H1 (cell line): ENCODE data around the gene ITPR3. TPM values are rescaled to one million over a fixed set of nuclear protein-coding genes. Genes with fewer than 3 reads are reported as not detected.

Source experiments
- CTCF ChIA-PET: fragments of 300-600 bp; sonication (Branson Sonifier 250); formaldehyde crosslinking; loops from one replicate; lab custom pipeline; 2021; ENCODE audit not compliant: partially characterized antibody; lab: Charles Lee
- POLR2A ChIA-PET: fragments of 300-600 bp; sonication (Branson Sonifier 250); formaldehyde crosslinking; loops from one replicate; lab custom pipeline; 2021; ENCODE audit warnings: inconsistent platforms; ENCODE audit not compliant: partially characterized antibody; lab: Charles Lee
- DNase-seq, 2 experiments: peaks; one replicate each; pipeline versions ENCODE4 v3.0.0 to v3.0.0-alpha.2; 2010 to 2022; ENCODE audit warnings: low spot score in 2 of 2, low read depth in 1 of 2, mixed read lengths in 1 of 2
- FAIRE-seq: peaks from 2 replicates; lab custom pipeline; 2011; peaks lifted over from hg19 to GRCh38; lab: Jason Lieb, UNC
- H2AFZ ChIP-seq: 2 replicates; pipeline ENCODE4 v1.8.1; 2012; ENCODE audit warnings: low read length, inconsistent platforms
- H2AK5ac ChIP-seq: 2 replicates; pipeline ENCODE4 v1.6.1; 2013; ENCODE audit warnings: low read depth, low read length
- H2BK120ac ChIP-seq: replicated peaks from 2 replicates; pipeline ENCODE3; 2013; ENCODE audit warnings: low read depth, low read length, inconsistent platforms
- H2BK12ac ChIP-seq: 2 replicates; pipeline ENCODE4 v1.6.1; 2013; ENCODE audit warnings: low read depth, low read length
- H2BK15ac ChIP-seq: 2 replicates; pipeline ENCODE4 v1.6.1; 2013; ENCODE audit warnings: low read length
- H2BK20ac ChIP-seq: 2 replicates; pipeline ENCODE4 v1.6.1; 2013; ENCODE audit warnings: low read length
- H2BK5ac ChIP-seq: 2 replicates; pipeline ENCODE4 v1.6.1; 2013; ENCODE audit warnings: low read depth, low read length
- H3K14ac ChIP-seq: 2 replicates; pipeline ENCODE4 v1.6.1; 2013; ENCODE audit warnings: inconsistent platforms; ENCODE audit not compliant: insufficient read length
- H3K18ac ChIP-seq: 2 replicates; pipeline ENCODE4 v1.6.1; 2013; ENCODE audit warnings: low read length; ENCODE audit errors: extremely low read depth
- H3K23ac ChIP-seq: 2 replicates; pipeline ENCODE4 v1.6.1; 2013; ENCODE audit warnings: inconsistent platforms; ENCODE audit not compliant: insufficient read length
- H3K23me2 ChIP-seq: 2 replicates; pipeline ENCODE4 v1.6.1; 2013; ENCODE audit warnings: low read depth, low read length
- H3K27ac ChIP-seq: 2 replicates; pipeline ENCODE4 v1.6.1; 2011; ENCODE audit warnings: low read depth, low read length, inconsistent platforms
- H3K27me3 ChIP-seq, 4 experiments: replicated peaks in 1 of 4; 1 replicate in 1 of 4; 2 replicates in 3 of 4; pipeline versions ENCODE4 v1.6.1 to v1.8.1; 2011 to 2013; ENCODE audit warnings: low read length in 3 of 4, mild to moderate bottlenecking in 3 of 4, inconsistent platforms in 2 of 4, mixed read lengths in 2 of 4, moderate library complexity in 1 of 4; ENCODE audit not compliant: control insufficient read depth in 3 of 4, insufficient read depth in 3 of 4; ENCODE audit errors: extremely low read depth in 1 of 4
- H3K36me3 ChIP-seq, 4 experiments: 2 replicates each; pipeline versions ENCODE4 v1.6.1 to v1.8.1; 2011 to 2013; ENCODE audit warnings: mild to moderate bottlenecking in 4 of 4, low read length in 3 of 4, moderate library complexity in 2 of 4, control low read depth in 1 of 4, inconsistent platforms in 1 of 4; ENCODE audit not compliant: insufficient read depth in 4 of 4, control insufficient read depth in 2 of 4
- H3K4ac ChIP-seq: replicated peaks from 2 replicates; pipeline ENCODE3; 2013; ENCODE audit warnings: low read length, low read depth, mixed read lengths, inconsistent platforms; ENCODE audit not compliant: insufficient read length
- H3K4me1 ChIP-seq, 4 experiments: replicated peaks in 1 of 4; 1 replicate in 1 of 4; 2 replicates in 3 of 4; pipeline versions ENCODE4 v1.6.1 to v1.8.1; 2011 to 2013; ENCODE audit warnings: low read length in 3 of 4, inconsistent platforms in 2 of 4, mixed read lengths in 1 of 4; ENCODE audit not compliant: insufficient read depth in 4 of 4, control insufficient read depth in 3 of 4
- H3K4me2 ChIP-seq, 2 experiments: 2 replicates each; pipeline versions ENCODE4 v1.6.1 to v1.8.1; 2011 to 2013; ENCODE audit warnings: low read depth in 2 of 2, low read length in 2 of 2, control low read depth in 1 of 2, inconsistent platforms in 1 of 2, mild to moderate bottlenecking in 1 of 2; ENCODE audit not compliant: insufficient read depth in 1 of 2
- H3K4me3 ChIP-seq, 4 experiments: fragments of 200-600, 300-600 bp in 1 of 4; sonication (generic), shearing (Covaris generic), sonication (Bioruptor Twin) in 1 of 4; 2 replicates each; pipeline versions ENCODE4 v1.5.1 to v1.8.1; 2011 to 2016; ENCODE audit warnings: low read length in 4 of 4, low read depth in 3 of 4, control low read depth in 2 of 4, inconsistent platforms in 2 of 4, mild to moderate bottlenecking in 2 of 4, mixed read lengths in 1 of 4, moderate library complexity in 1 of 4; ENCODE audit not compliant: insufficient read depth in 2 of 4; ENCODE audit errors: extremely low read depth in 1 of 4
- H3K56ac ChIP-seq: replicated peaks from 2 replicates; pipeline ENCODE3; 2013; ENCODE audit warnings: low read depth, mild to moderate bottlenecking, mixed read lengths, low read length, inconsistent platforms; ENCODE audit not compliant: insufficient read length
- H3K79me1 ChIP-seq: 2 replicates; pipeline ENCODE4 v1.6.1; 2013; ENCODE audit warnings: low read depth, low read length, control low read depth
- H3K79me2 ChIP-seq, 2 experiments: 2 replicates each; pipeline versions ENCODE4 v1.6.1 to v1.8.1; 2012 to 2013; ENCODE audit warnings: low read length in 2 of 2, mild to moderate bottlenecking in 2 of 2, inconsistent platforms in 1 of 2; ENCODE audit not compliant: insufficient read depth in 2 of 2, control insufficient read depth in 1 of 2
- H3K9ac ChIP-seq, 4 experiments: replicated peaks in 1 of 4; 1 replicate in 1 of 4; 2 replicates in 3 of 4; pipeline versions ENCODE4 v1.6.1 to v1.8.1; 2011 to 2013; ENCODE audit warnings: low read depth in 3 of 4, low read length in 3 of 4, control low read depth in 2 of 4, mild to moderate bottlenecking in 2 of 4, moderate library complexity in 2 of 4, inconsistent platforms in 1 of 4; ENCODE audit errors: extremely low read depth in 1 of 4
- H3K9me3 ChIP-seq, 2 experiments: 2 replicates each; pipeline versions ENCODE4 v1.6.1 to v1.8.1; 2012 to 2013; ENCODE audit warnings: mild to moderate bottlenecking in 2 of 2, moderate library complexity in 2 of 2, control low read depth in 1 of 2, inconsistent platforms in 1 of 2, low read depth in 1 of 2, low read length in 1 of 2, mixed read lengths in 1 of 2; ENCODE audit not compliant: insufficient read depth in 2 of 2
- H4K20me1 ChIP-seq, 2 experiments: replicated peaks in 1 of 2; 2 replicates each; pipeline versions ENCODE3 to v1.8.1; 2011 to 2013; ENCODE audit warnings: inconsistent platforms in 2 of 2, low read length in 2 of 2, mild to moderate bottlenecking in 1 of 2; ENCODE audit not compliant: insufficient read depth in 2 of 2, control insufficient read depth in 1 of 2
- H4K5ac ChIP-seq: 2 replicates; pipeline ENCODE4 v1.6.1; 2013; ENCODE audit warnings: low read length, low read depth, mixed read lengths, inconsistent platforms; ENCODE audit not compliant: insufficient read length
- H4K8ac ChIP-seq: 2 replicates; pipeline ENCODE4 v1.8.0; 2013; ENCODE audit warnings: mild to moderate bottlenecking, moderate library complexity, low read length, inconsistent platforms; ENCODE audit not compliant: insufficient read depth; ENCODE audit errors: extremely low read depth
- H4K91ac ChIP-seq: replicated peaks from 2 replicates; pipeline ENCODE3; 2013; ENCODE audit warnings: low read length, mixed read lengths, inconsistent platforms; ENCODE audit not compliant: insufficient read length
- CBX8 ChIP-seq: fragments of 300-800, 300-1000 bp; sonication (generic); IDR thresholded peaks from 2 replicates; pipeline ENCODE4 v1.7.1; 2016; ENCODE audit warnings: low read depth, low read length, borderline replicate concordance
- CREB1 ChIP-seq: IDR thresholded peaks from 2 replicates; pipeline ENCODE4 v1.6.1; 2012; ENCODE audit warnings: inconsistent platforms
- E2F6 ChIP-seq: IDR thresholded peaks from 2 replicates; pipeline ENCODE4 v1.6.1; 2012; ENCODE audit warnings: inconsistent platforms
- HDAC2 ChIP-seq, 2 experiments: fragments of 300-600 bp in 1 of 2; sonication (generic) in 1 of 2; IDR thresholded peaks; 2 replicates each; pipeline ENCODE4 v1.6.1; 2011 to 2012; ENCODE audit warnings: low read depth in 2 of 2, low read length in 2 of 2, mild to moderate bottlenecking in 2 of 2, moderate library complexity in 2 of 2, borderline replicate concordance in 1 of 2, inconsistent platforms in 1 of 2
- KDM4A ChIP-seq: IDR thresholded peaks from one replicate; pipeline ENCODE4 v1.7.1; 2012; ENCODE audit warnings: low read depth, mild to moderate bottlenecking, moderate library complexity, low read length, inconsistent platforms; ENCODE audit not compliant: severe bottlenecking
- PHF8 ChIP-seq: fragments of 200-600 bp; sonication (generic); conservative IDR thresholded peaks from 2 replicates; pipeline ENCODE4 v1.7.1; 2012; ENCODE audit warnings: low read depth, mild to moderate bottlenecking, inconsistent platforms, low read length, moderate library complexity
- POLR2AphosphoS5 ChIP-seq: IDR thresholded peaks from 2 replicates; pipeline ENCODE4 v1.6.1; 2011; ENCODE audit warnings: low read depth, low read length
- RBBP5 ChIP-seq: IDR thresholded peaks from 2 replicates; pipeline ENCODE4 v1.7.1; 2012; ENCODE audit warnings: low read depth, mild to moderate bottlenecking, inconsistent platforms, low read length, moderate library complexity, borderline replicate concordance
- RFX5 ChIP-seq: IDR thresholded peaks from 2 replicates; pipeline ENCODE4 v1.6.1; 2011; ENCODE audit warnings: low read depth, low read length, improper control_type of control experiment, borderline replicate concordance
- TAF1 ChIP-seq: IDR thresholded peaks from 2 replicates; pipeline ENCODE4 v1.6.1; 2011; ENCODE audit warnings: mild to moderate bottlenecking, low read depth, low read length
- TEAD4 ChIP-seq: IDR thresholded peaks from 2 replicates; pipeline ENCODE4 v1.6.1; 2012; ENCODE audit warnings: low read depth, low read length, inconsistent platforms, mixed read lengths
- YY1 ChIP-seq: IDR thresholded peaks from 2 replicates; pipeline ENCODE4 v1.6.1; 2011; ENCODE audit warnings: low read depth, mild to moderate bottlenecking, low read length
- WGBS, 2 experiments: shearing (Covaris generic) in 1 of 2; methylation state at CpG; one replicate each; pipeline versions ENCODE4 v1.1.6 to v1.1.7; 2013 to 2015; ENCODE audit warnings: low lambda C conversion rate in 2 of 2, mixed read lengths in 2 of 2, inconsistent platforms in 1 of 2, low coverage in 1 of 2, missing lambda C conversion rate in 1 of 2; ENCODE audit not compliant: insufficient replicate concordance in 2 of 2, insufficient coverage in 1 of 2, insufficient read length in 1 of 2; ENCODE audit errors: extremely low coverage in 1 of 2, missing lambda C conversion rate in 1 of 2; 5-methylcytosine and 5-hydroxymethylcytosine counted together
- polyA plus RNA-seq, 7 experiments: library from polyadenylated mRNA; depleted of rRNA in 3 of 7; stranded (reverse) in 5 of 7; unstranded in 2 of 7; fragments of >200 nt in 5 of 7; fragments of 200-250 nt in 2 of 7; gene quantifications; 1 replicate in 5 of 7; 2 replicates in 1 of 7; 4 replicates in 1 of 7; pipeline versions ENCODE4 v1.2.1 to v1.2.3, GENCODE V29; 2011 to 2013; ENCODE audit warnings: missing spikeins in 2 of 7, mixed read lengths in 2 of 7
- total RNA-seq: library from RNA; stranded (reverse); fragmentation: NEBNext Ultra II Directional; extraction: Animal tissue kit (Norgen Biotek cat#: 25700); gene quantifications from 2 replicates; pipeline ENCODE4 v1.2.1, GENCODE V29; 2021

Gene ITPR3
- total and polyA plus RNA-seq, 2 of the 8 experiments (the other 6 are each of a cell fraction or from before 2014, with no cell fraction given), result 29.1 to 45.7 TPM

GRCh38 chr6:33683576-33684427 lies 62.7 kb downstream of the ITPR3 start:
- Histone ChIP-seq H3K9me3 (no peaks in the 10 kb centered on the region), H2BK15ac (no peak overlapping the region), H3K9ac (no peak overlapping the region), H4K91ac (no peak overlapping the region), H3K18ac (no peak overlapping the region), H2BK12ac (no peak overlapping the region), H3K4me3 (no peak overlapping the region), H3K4me2 (no peak overlapping the region), H3K27me3 (no peaks in the 10 kb centered on the region), H2AK5ac (no peak overlapping the region), H4K8ac (no peak overlapping the region), H3K23ac (no peak overlapping the region), H3K23me2 (no peaks in the 10 kb centered on the region), H3K4ac (no peak overlapping the region), H3K36me3 (peaks cover 12 to 63% (median 40%) of the 10 kb centered on the region in 4 experiments; a peak in 6 of 8 replicates), H4K5ac (no peak overlapping the region), H2BK5ac (no peak overlapping the region), H3K56ac (no peak overlapping the region), H4K20me1 (peaks cover 0 to 14% of the 10 kb centered on the region in 2 experiments), H3K27ac (no peak overlapping the region), H2BK120ac (no peak overlapping the region), H3K79me2 (no peaks in the 10 kb centered on the region), H2AFZ (no peak overlapping the region), H3K4me1 (no peaks in the 10 kb centered on the region), H3K14ac (no peak overlapping the region), H3K79me1 (no peaks in the 10 kb centered on the region), H2BK20ac (no peak overlapping the region)
- ChIA-PET CTCF (interaction anchor here (0.8 to 2.6 kb wide), 13 partner anchors 10 to 100 kb away, joined by 3 to 16 read pairs (median 4); no protein-coding TSS in a partner anchor), POLR2A (interaction anchor here (0.8 to 1.5 kb wide), 3 partner anchors 9 to 13 kb away, joined by 3 to 5 read pairs (median 4); no protein-coding TSS in a partner anchor)
- DNase-seq (no peak), FAIRE-seq (no peak)
- 93% methylated on average over 19 of the region's 19 CpGs; no CpG with 5 or more reads in 1 of the 2 experiments for WGBS, 2 experiments
- TF ChIP-seq POLR2AphosphoS5, result no peak
- TF ChIP-seq KDM4A, result no peak
- TF ChIP-seq PHF8, result no peak
- TF ChIP-seq YY1, result no peak
- no peak for TF ChIP-seq RBBP5
- no peak for TF ChIP-seq RFX5
- no peak for TF ChIP-seq TEAD4
- no peak for TF ChIP-seq TAF1
- no peak for TF ChIP-seq E2F6
- TF ChIP-seq HDAC2 (IDR thresholded peaks at IDR 0.05; ENCODE audit: borderline replicate concordance in 1 of 2, low read depth in 2 of 2, low read length in 2 of 2), result no peak
- TF ChIP-seq CREB1, result no peak
- no peak for TF ChIP-seq CBX8
